GM23338 (cell line): ENCODE data around the gene CADPS. TPM values are rescaled to one million over a fixed set of nuclear protein-coding genes. Genes with fewer than 3 reads are reported as not detected.

Source experiments
- ATAC-seq: fragments of 200-7000 bp; cut with Tn5 transposase; 3 replicates; pipeline ENCODE4 v1.9.1; 2020
- DNase-seq: peaks from one replicate; pipeline ENCODE4 v3.0.0-alpha.2; 2015; ENCODE audit warnings: low spot score
- H2AFZ ChIP-seq: fragments of 200-600 bp; sonication (generic); 2 replicates; pipeline ENCODE4 v1.8.0; 2016; ENCODE audit warnings: antibody characterized with exemption, mild to moderate bottlenecking, moderate library complexity
- H3F3A ChIP-seq: fragments of 200-600 bp; sonication (generic); replicated peaks from 2 replicates; pipeline ENCODE4 v1.8.0; 2017; ENCODE audit warnings: antibody characterized with exemption, mixed run types, low read depth
- H3K27ac ChIP-seq: fragments of 200-600 bp; sonication (generic); 2 replicates; pipeline ENCODE4 v1.6.1; 2016; ENCODE audit warnings: low read depth
- H3K27me3 ChIP-seq: fragments of 200-600 bp; sonication (generic); 2 replicates; pipeline ENCODE4 v1.8.0; 2016; ENCODE audit warnings: mild to moderate bottlenecking, mixed run types, moderate library complexity; ENCODE audit not compliant: insufficient read depth
- H3K36me3 ChIP-seq: fragments of 200-600 bp; sonication (generic); 2 replicates; pipeline ENCODE4 v1.8.0; 2016; ENCODE audit warnings: mild to moderate bottlenecking; ENCODE audit not compliant: insufficient read depth
- H3K4me1 ChIP-seq: fragments of 200-600 bp; sonication (generic); 2 replicates; pipeline ENCODE4 v1.8.0; 2016; ENCODE audit warnings: mild to moderate bottlenecking, moderate library complexity; ENCODE audit not compliant: insufficient read depth
- H3K4me2 ChIP-seq: fragments of 200-600 bp; sonication (generic); 2 replicates; pipeline ENCODE4 v1.7.1; 2017; ENCODE audit warnings: mixed run types
- H3K4me3 ChIP-seq: fragments of 200-600 bp; sonication (generic); 2 replicates; pipeline ENCODE4 v1.6.1; 2016; ENCODE audit warnings: mixed run types
- H3K79me2 ChIP-seq: fragments of 200-600 bp; sonication (generic); replicated peaks from 2 replicates; pipeline ENCODE4 v1.8.0; 2017; ENCODE audit warnings: mild to moderate bottlenecking; ENCODE audit not compliant: insufficient read depth
- H3K9me2 ChIP-seq: fragments of 200-600 bp; sonication (generic); 2 replicates; pipeline ENCODE4 v1.8.0; 2017; ENCODE audit not compliant: insufficient read depth
- H4K20me1 ChIP-seq: fragments of 200-600 bp; sonication (generic); replicated peaks from 2 replicates; pipeline ENCODE4 v1.8.0; 2017; ENCODE audit warnings: mild to moderate bottlenecking; ENCODE audit not compliant: insufficient read depth
- H3K27ac Mint-ChIP-seq: 2 replicates; pipeline ENCODE4 v1.8.0; 2020; ENCODE audit warnings: inconsistent platforms, mild to moderate bottlenecking, moderate library complexity, mixed read lengths
- H3K27me3 Mint-ChIP-seq: 3 replicates; pipeline ENCODE4 v1.8.0; 2022; ENCODE audit warnings: low read depth, mild to moderate bottlenecking, moderate library complexity, mixed read lengths, inconsistent platforms; ENCODE audit not compliant: insufficient read depth, poor library complexity
- H3K36me3 Mint-ChIP-seq: 3 replicates; pipeline ENCODE4 v1.8.0; 2021; ENCODE audit warnings: low read depth, mild to moderate bottlenecking, inconsistent platforms, moderate library complexity, mixed read lengths
- H3K4me1 Mint-ChIP-seq: 3 replicates; pipeline ENCODE4 v1.8.0; 2020; ENCODE audit warnings: mild to moderate bottlenecking, inconsistent platforms, mixed read lengths
- H3K4me3 Mint-ChIP-seq: 3 replicates; pipeline ENCODE4 v1.8.0; 2021; ENCODE audit warnings: moderate library complexity, mild to moderate bottlenecking, inconsistent platforms, mixed read lengths
- H3K9me3 Mint-ChIP-seq: 3 replicates; pipeline ENCODE4 v1.8.0; 2020; ENCODE audit warnings: moderate library complexity, mild to moderate bottlenecking, inconsistent platforms, mixed read lengths
- CREB1 ChIP-seq: fragments of 250-450 bp; sonication (Bioruptor Pico); IDR thresholded peaks from 2 replicates; pipeline ENCODE4 v1.5.0; 2020; ENCODE audit warnings: low read depth, mild to moderate bottlenecking, moderate library complexity
- CTCF ChIP-seq, 2 experiments: fragments of 200-600 bp in 1 of 2; sonication (generic) in 1 of 2; conservative IDR thresholded peaks; 2 replicates each; pipeline versions ENCODE4 v1.5.1 to v1.6.1; 2016 to 2017; ENCODE audit warnings: antibody characterized with exemption in 2 of 2, low read depth in 2 of 2, mild to moderate bottlenecking in 2 of 2, moderate library complexity in 1 of 2
- ETS1 ChIP-seq: IDR thresholded peaks from 2 replicates; pipeline ENCODE4 v1.6.1; 2016; ENCODE audit warnings: antibody characterized with exemption
- POLR2AphosphoS5 ChIP-seq: IDR thresholded peaks from 2 replicates; pipeline ENCODE4 v1.6.1; 2016; ENCODE audit warnings: antibody characterized with exemption, low read depth
- STAT1 ChIP-seq: IDR thresholded peaks from one replicate; pipeline ENCODE4 v1.6.1; 2016; ENCODE audit warnings: antibody characterized with exemption; ENCODE audit not compliant: unreplicated experiment
- ZNF114 ChIP-seq: fragments of 250-450 bp; sonication (Bioruptor Pico); IDR thresholded peaks from 2 replicates; pipeline ENCODE4 v1.5.0; 2020; ENCODE audit warnings: mild to moderate bottlenecking, moderate library complexity
- ZNF462 ChIP-seq: fragments of 250-450 bp; sonication (Bioruptor Pico); IDR thresholded peaks from 2 replicates; pipeline ENCODE4 v1.5.0; 2020; ENCODE audit warnings: mild to moderate bottlenecking, moderate library complexity
- polyA plus RNA-seq: library from polyadenylated mRNA; unstranded; fragments of >200 nt; fragmentation: Nextera tagmentation; extraction: Ambion mirVana; gene quantifications from 2 replicates; pipeline ENCODE4 v1.2.1, GENCODE V29; 2016
- total RNA-seq: library from RNA; depleted of rRNA; stranded (reverse); fragments of >200 nt; shearing (Covaris generic); gene quantifications from 2 replicates; pipeline ENCODE4 v1.2.3, GENCODE V29; 2014

Gene CADPS
- total and polyA plus RNA-seq, 2 experiments from 2014 or later: 14.7 to 22.0 TPM

- no peak for TF ChIP-seq ZNF462
- TF ChIP-seq ZNF114 (CRISPR knock-in tag): no peak
- TF ChIP-seq ETS1: no peak
Observed at GRCh38 chr3:62496503-62496902, 378.7 kb downstream of the CADPS start (continued).

- Mint-ChIP-seq H3K4me1 (peaks cover 4% of the 10 kb centered on the region; the same call in 1 of the 3 replicates), H3K36me3 (no peaks in the 10 kb centered on the region), H3K27me3 (no peaks in the 10 kb centered on the region), H3K27ac (no peak overlapping the region), H3K4me3 (no peak overlapping the region), H3K9me3 (no peaks in the 10 kb centered on the region; the same call in 2 of the 3 replicates)
- ATAC-seq: peak; percentile 34; the same call in 1 of the 3 replicates
- TF ChIP-seq CREB1 (CRISPR knock-in tag): no peak
- TF ChIP-seq CTCF (conservative IDR thresholded peaks at IDR 0.05; ENCODE audit: low read depth in 2 of 2): peak; percentile 62 to 88
- TF ChIP-seq STAT1: no peak
- TF ChIP-seq POLR2AphosphoS5: no peak
- no peaks in the 10 kb centered on the region for H4K20me1 ChIP-seq
- H3F3A ChIP-seq: no peaks in the 10 kb centered on the region
- no peak overlapping the region for H3K4me2 ChIP-seq
- H3K27ac ChIP-seq: no peak overlapping the region
- H2AFZ ChIP-seq: no peak overlapping the region
- no peaks in the 10 kb centered on the region for H3K79me2 ChIP-seq
- H3K4me3 ChIP-seq: no peak overlapping the region
- no peaks in the 10 kb centered on the region for H3K27me3 ChIP-seq
- no peaks in the 10 kb centered on the region for H3K36me3 ChIP-seq
- no peaks in the 10 kb centered on the region for H3K4me1 ChIP-seq
- H3K9me2 ChIP-seq: no peaks in the 10 kb centered on the region
- peak; percentile 52 for DNase-seq
Observed at GRCh38 chr3:62493109-62493801, 382.0 kb downstream of the CADPS start.
